Upper lobe of right lung (tissue), 1 donor: ENCODE data around the gene TBK1. TPM values are rescaled to one million over a fixed set of nuclear protein-coding genes. Genes with fewer than 3 reads are reported as not detected.

ENCODE experiments used
- ATAC-seq: fragments of 200-7000 bp; cut with Tn5 transposase; one replicate; pipeline ENCODE4 v1.9.1; 2020; ENCODE audit warnings: mild to moderate bottlenecking, moderate library complexity
- DNase-seq: peaks from one replicate; pipeline ENCODE4 v3.0.0-alpha.2; 2020
- H3K27ac ChIP-seq: fragments of 200-600 bp; one replicate; pipeline ENCODE4 v1.8.0; 2022
- H3K27me3 ChIP-seq: fragments of 200-600 bp; one replicate; pipeline ENCODE4 v1.8.0; 2022; ENCODE audit warnings: mild to moderate bottlenecking
- H3K36me3 ChIP-seq: fragments of 200-600 bp; one replicate; pipeline ENCODE4 v1.8.0; 2022
- H3K4me1 ChIP-seq: fragments of 200-600 bp; one replicate; pipeline ENCODE4 v1.8.0; 2022
- H3K4me3 ChIP-seq: fragments of 200-600 bp; one replicate; pipeline ENCODE4 v1.8.0; 2022; ENCODE audit warnings: mild to moderate bottlenecking
- H3K9me3 ChIP-seq: fragments of 200-600 bp; one replicate; pipeline ENCODE4 v1.8.0; 2022
- CTCF ChIP-seq: fragments of 200-600 bp; IDR thresholded peaks from one replicate; pipeline ENCODE4 v1.8.0; 2022; ENCODE audit warnings: antibody characterized with exemption
- intact Hi-C: fragments of 100-400 bp; cut with DNase I; formaldehyde crosslinking; loops from one replicate; pipeline ENCODE4 v1.11.0; 2022
- total RNA-seq: library from RNA; stranded (reverse); fragmentation: NEBNext Ultra II Directional; extraction: Animal tissue kit (Norgen Biotek cat#: 25700); gene quantifications from one replicate; pipeline ENCODE4 v1.2.1, GENCODE V29; 2021
- donor health status: DM: no; HTN: yes; CAD: no; lungs with severe emphysema.

The TBK1 gene
- total RNA-seq, 1 donor from 2014 or later: 28.2 TPM

DNA sequence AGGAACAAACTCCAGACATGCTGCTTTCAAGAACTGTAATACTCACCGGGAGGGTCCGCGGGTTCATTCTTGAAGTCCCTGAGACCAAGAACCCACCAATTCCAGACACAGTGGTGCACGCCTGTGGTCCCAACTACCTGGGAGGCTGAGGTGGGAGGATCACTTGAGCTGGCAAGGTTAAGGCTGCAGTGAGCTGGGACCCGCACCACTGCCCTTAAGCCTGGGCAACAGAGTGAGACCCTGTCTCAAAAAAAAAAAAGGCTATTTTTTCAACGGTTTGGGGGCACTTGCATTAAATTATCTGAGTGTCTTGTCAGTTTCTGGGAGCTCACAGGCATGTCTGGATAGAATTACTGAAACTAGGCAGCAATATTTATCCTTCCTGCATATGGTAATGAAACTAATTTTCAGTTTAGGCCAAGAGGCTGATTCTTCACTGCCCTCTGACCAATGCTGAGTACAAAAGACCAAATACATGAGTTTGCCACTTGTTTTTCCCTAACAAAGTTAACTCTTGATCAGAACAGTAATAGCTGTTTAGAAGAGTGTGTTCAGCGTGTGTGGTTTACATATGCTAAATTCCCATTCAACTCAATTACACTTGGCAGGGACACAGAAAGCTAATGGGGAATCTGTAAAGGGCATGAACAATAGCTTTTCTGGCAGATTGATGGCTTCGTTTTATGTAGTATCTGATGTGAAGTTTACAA lies 92.6 kb downstream of the TBK1 start:
- H3K9me3 ChIP-seq: no peaks in the 10 kb centered on the region
- H3K4me3 ChIP-seq: no peak overlapping the region
- intact Hi-C loops: no loop called here
- H3K36me3 ChIP-seq: no peaks in the 10 kb centered on the region
- DNase-seq: no peak
- H3K27me3 ChIP-seq: peaks cover 4% of the 10 kb centered on the region
- H3K4me1 ChIP-seq: no peaks in the 10 kb centered on the region
- ATAC-seq: no peak
- TF ChIP-seq CTCF: no peak
- H3K27ac ChIP-seq: no peak overlapping the region

DNA sequence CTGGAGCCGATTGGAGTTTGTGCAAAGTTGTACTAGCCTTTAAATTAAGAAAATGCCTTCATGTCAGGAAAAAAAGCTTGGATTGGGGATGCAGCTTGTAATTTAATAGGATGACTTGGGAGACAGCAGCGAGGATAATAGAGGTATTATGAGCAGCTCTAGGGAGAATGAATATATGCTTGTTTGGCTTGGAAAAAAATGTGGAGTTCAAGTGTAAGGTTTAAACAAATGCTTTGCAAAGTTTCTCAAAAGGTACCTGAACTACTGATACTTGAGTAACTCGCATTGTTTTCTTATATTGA lies 93.1 kb downstream of the TBK1 start:
- Histone ChIP-seq H3K4me1 (no peaks in the 10 kb centered on the region), H3K9me3 (no peaks in the 10 kb centered on the region), H3K27me3 (peaks cover 4% of the 10 kb centered on the region), H3K27ac (no peak overlapping the region), H3K36me3 (no peaks in the 10 kb centered on the region), H3K4me3 (no peak overlapping the region)
- ATAC-seq: no peak
- intact Hi-C loops: no loop called here
- DNase-seq: no peak
- no peak for TF ChIP-seq CTCF

- intact Hi-C loops: no loop called here
- no peak for TF ChIP-seq CTCF
- Histone ChIP-seq H3K27ac (no peak overlapping the region), H3K4me3 (no peak overlapping the region), H3K9me3 (no peaks in the 10 kb centered on the region), H3K27me3 (no peaks in the 10 kb centered on the region), H3K4me1 (no peaks in the 10 kb centered on the region), H3K36me3 (no peaks in the 10 kb centered on the region)
- DNase-seq: no peak
- ATAC-seq: no peak
These were observed 97.2 kb downstream of the TBK1 start for GRCh38 chr12:64549108-64549507.

- Histone ChIP-seq H3K9me3 (no peaks in the 10 kb centered on the region), H3K4me1 (no peaks in the 10 kb centered on the region), H3K36me3 (no peaks in the 10 kb centered on the region), H3K27ac (no peak overlapping the region), H3K27me3 (no peaks in the 10 kb centered on the region), H3K4me3 (no peak overlapping the region)
- no peak for TF ChIP-seq CTCF
- ATAC-seq (no peak), DNase-seq (no peak)
- intact Hi-C loops: loop anchor here (5.0 kb wide), 1 partner anchor 147 kb away; no protein-coding TSS in a partner anchor
These were observed 98.8 kb downstream of the TBK1 start for GRCh38 chr12:64550755-64551154.

DNA sequence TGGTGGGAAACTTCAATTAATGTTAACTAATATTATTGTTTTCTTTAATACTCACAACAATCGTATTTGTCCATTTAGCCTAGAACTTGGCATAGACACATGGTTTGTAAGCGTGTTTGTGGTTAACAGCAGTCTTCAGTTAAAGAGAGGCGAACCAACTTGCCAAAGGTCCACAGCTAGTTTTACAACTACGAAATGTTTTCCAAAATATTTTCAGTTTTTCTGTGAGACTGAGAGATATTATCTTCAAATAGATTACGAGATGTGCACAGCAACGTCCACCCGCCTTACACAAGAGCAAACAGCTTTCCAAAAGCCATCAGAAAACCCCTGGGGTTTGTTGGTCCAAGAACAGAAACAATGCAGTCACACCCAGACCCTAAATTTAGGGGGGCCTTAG lies 99.8 kb downstream of the TBK1 start:
- no peak overlapping the region for H3K4me3 ChIP-seq
- no peaks in the 10 kb centered on the region for H3K4me1 ChIP-seq
- no peak for TF ChIP-seq CTCF
- H3K27me3 ChIP-seq: no peaks in the 10 kb centered on the region
- no peak overlapping the region for H3K27ac ChIP-seq
- no peaks in the 10 kb centered on the region for H3K9me3 ChIP-seq
- ATAC-seq (no peak), DNase-seq (no peak)
- no peaks in the 10 kb centered on the region for H3K36me3 ChIP-seq
- intact Hi-C loops: loop anchor here (5.0 kb wide), 1 partner anchor 146 kb away; no protein-coding TSS in a partner anchor

Other genes with a start within 250 kb of the TBK1 start
- 5.4 TPM for gene KICS2, start 229.8 kb upstream of the TBK1 start, total RNA-seq
- not detected for gene C12orf56, start 61.4 kb upstream of the TBK1 start, total RNA-seq
- 65.8 TPM for gene XPOT, start 47.7 kb upstream of the TBK1 start, total RNA-seq
- gene RASSF3, start 158.4 kb downstream of the TBK1 start, total RNA-seq: 96.5 TPM